IPS-20b (cell line): ENCODE data around the gene C10orf90.

Source experiments
- H3K27ac ChIP-seq: one replicate; pipeline ENCODE4 v1.5.1; 2013; ENCODE audit warnings: low read length
- H3K27me3 ChIP-seq: 2 replicates; pipeline ENCODE4 v1.6.1; 2013; ENCODE audit warnings: mild to moderate bottlenecking, low read length, inconsistent platforms; ENCODE audit not compliant: insufficient read depth
- H3K36me3 ChIP-seq: 2 replicates; pipeline ENCODE4 v1.6.1; 2013; ENCODE audit warnings: low read depth, mild to moderate bottlenecking, inconsistent platforms, low read length, moderate library complexity; ENCODE audit not compliant: insufficient read depth
- H3K4me1 ChIP-seq: 2 replicates; pipeline ENCODE4 v1.6.1; 2013; ENCODE audit warnings: mild to moderate bottlenecking, control low read depth, inconsistent platforms, low read length, moderate library complexity; ENCODE audit not compliant: insufficient read depth
- H3K4me3 ChIP-seq: 2 replicates; pipeline ENCODE4 v1.5.1; 2013; ENCODE audit warnings: mild to moderate bottlenecking, low read length, inconsistent platforms
- H3K9ac ChIP-seq: 2 replicates; pipeline ENCODE4 v1.6.1; 2013; ENCODE audit warnings: low read depth, mild to moderate bottlenecking, inconsistent platforms, low read length, moderate library complexity
- H3K9me3 ChIP-seq: 2 replicates; pipeline ENCODE4 v1.6.1; 2013; ENCODE audit warnings: mild to moderate bottlenecking, low read depth, low read length, inconsistent platforms; ENCODE audit not compliant: insufficient read depth

Gene C10orf90

DNA sequence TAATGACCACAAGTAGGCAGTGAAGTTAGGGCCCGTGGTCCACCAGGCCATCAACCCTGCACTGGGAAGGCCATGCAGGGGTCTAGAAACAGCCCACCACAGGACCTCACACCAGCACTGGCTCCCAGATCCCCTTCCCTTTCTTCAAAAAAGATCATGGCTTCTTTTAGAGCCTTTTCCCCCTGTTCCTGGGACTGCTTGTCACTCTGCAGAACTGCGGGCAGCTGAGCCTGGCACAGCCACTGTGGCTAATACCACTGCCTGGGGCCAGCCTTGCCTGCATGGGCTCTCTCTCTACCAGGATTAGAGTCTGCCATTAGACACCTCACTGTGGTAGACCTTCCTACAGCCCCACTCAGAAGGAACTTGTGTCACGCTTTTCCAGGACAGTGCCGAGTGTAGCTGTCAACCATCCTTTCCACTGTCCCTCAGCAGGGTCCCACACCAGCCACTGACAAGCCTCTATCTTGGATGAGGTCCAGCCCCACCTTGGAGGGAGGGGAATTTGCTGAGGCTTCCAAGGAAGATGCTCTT is 19.0 kb upstream of the C10orf90 start:
- H3K27ac ChIP-seq = no peak overlapping the region
- H3K9me3 ChIP-seq = no peaks in the 10 kb centered on the region; the same call in none of the 2 replicates

GRCh38 chr10:126687121-126687606 is 16.7 kb upstream of the C10orf90 start:
- H3K27me3 ChIP-seq = no peaks in the 10 kb centered on the region
- H3K4me1 ChIP-seq = peaks cover 16% of the 10 kb centered on the region
- peak overlapping the region; percentile 19; the same call in 1 of the 2 replicates for H3K9ac ChIP-seq
- no peaks in the 10 kb centered on the region for H3K36me3 ChIP-seq
- no peak overlapping the region for H3K27ac ChIP-seq
- no peaks in the 10 kb centered on the region; the same call in none of the 2 replicates for H3K9me3 ChIP-seq
- no peak overlapping the region for H3K4me3 ChIP-seq

More for the DNA sequence above, 19.0 kb upstream of the C10orf90 start:
- Histone ChIP-seq H3K9ac (no peak overlapping the region), H3K36me3 (no peaks in the 10 kb centered on the region), H3K4me3 (no peak overlapping the region), H3K27me3 (no peaks in the 10 kb centered on the region), H3K4me1 (peaks cover 16% of the 10 kb centered on the region)

DNA sequence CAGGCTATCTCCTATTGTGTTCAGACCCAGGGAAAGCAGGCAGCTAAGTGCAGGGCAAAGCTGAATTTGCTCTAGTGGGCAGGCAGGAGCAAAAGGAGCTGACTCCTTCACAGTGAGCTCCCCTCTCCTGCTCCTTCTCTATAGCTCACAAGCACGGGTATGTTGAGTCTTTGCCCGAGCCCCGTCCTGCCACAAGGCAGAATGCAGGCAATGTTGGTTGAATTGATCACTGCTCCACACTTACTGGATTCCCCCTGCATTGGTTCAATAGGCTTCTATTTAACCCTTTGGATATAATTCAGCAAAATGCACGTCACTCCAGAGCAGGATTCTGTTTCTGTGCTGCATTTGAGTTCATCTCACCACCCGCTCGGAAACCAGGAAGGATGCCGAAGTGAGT is 16.2 kb upstream of the C10orf90 start:
- Histone ChIP-seq H3K27ac (no peak overlapping the region), H3K36me3 (no peaks in the 10 kb centered on the region), H3K27me3 (no peaks in the 10 kb centered on the region), H3K9ac (peak overlapping the region; percentile 19; the same call in 1 of the 2 replicates), H3K9me3 (no peaks in the 10 kb centered on the region; the same call in 1 of the 2 replicates), H3K4me1 (peaks cover 16% of the 10 kb centered on the region), H3K4me3 (no peak overlapping the region)

- no peaks in the 10 kb centered on the region; the same call in 1 of the 2 replicates for H3K9me3 ChIP-seq
- H3K9ac ChIP-seq = no peak overlapping the region
- no peaks in the 10 kb centered on the region for H3K27me3 ChIP-seq
- no peaks in the 10 kb centered on the region for H3K36me3 ChIP-seq
- H3K4me1 ChIP-seq = peaks cover 15% of the 10 kb centered on the region
- no peak overlapping the region for H3K27ac ChIP-seq
- H3K4me3 ChIP-seq = no peak overlapping the region
Measured at GRCh38 chr10:126686268-126686667, 15.8 kb upstream of the C10orf90 start.

- H3K4me3 ChIP-seq = no peak overlapping the region
- H3K9ac ChIP-seq = no peak overlapping the region
- no peaks in the 10 kb centered on the region for H3K9me3 ChIP-seq
- H3K4me1 ChIP-seq = peaks cover 13% of the 10 kb centered on the region
- no peaks in the 10 kb centered on the region for H3K36me3 ChIP-seq
- H3K27me3 ChIP-seq = no peaks in the 10 kb centered on the region
- no peak overlapping the region for H3K27ac ChIP-seq
Measured at GRCh38 chr10:126685756-126686155, 15.3 kb upstream of the C10orf90 start.

DNA sequence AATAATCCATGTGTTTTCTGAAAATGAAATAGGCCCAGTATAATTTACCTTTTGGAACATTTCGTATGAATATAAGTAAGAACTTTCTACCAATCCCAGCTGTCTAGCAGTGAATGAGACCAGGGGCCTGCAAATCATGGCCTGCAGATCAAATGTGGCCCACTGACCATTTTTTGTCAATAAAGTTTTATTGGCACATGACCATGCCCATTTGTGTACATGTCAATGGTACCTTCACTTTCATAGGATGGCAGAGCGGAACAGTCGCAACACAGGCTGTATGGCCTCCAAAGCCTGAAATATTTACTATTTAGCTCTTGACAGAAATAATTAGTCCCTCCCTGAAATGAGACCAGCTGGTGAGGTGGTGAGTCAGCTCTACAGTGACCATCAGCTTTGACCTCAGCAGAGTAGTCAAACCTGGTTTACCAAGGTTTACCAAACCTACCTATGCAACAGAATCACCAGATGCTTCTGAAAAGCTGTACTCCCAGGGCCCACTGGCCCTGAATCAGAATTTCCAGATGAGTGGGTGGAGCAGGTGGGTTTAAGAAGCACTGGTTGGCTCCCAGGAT is 13.8 kb upstream of the C10orf90 start:
- Histone ChIP-seq H3K9ac (no peak overlapping the region), H3K4me3 (no peak overlapping the region), H3K27me3 (no peaks in the 10 kb centered on the region), H3K27ac (no peak overlapping the region), H3K36me3 (no peaks in the 10 kb centered on the region), H3K4me1 (peaks cover 7% of the 10 kb centered on the region), H3K9me3 (no peaks in the 10 kb centered on the region)

DNA sequence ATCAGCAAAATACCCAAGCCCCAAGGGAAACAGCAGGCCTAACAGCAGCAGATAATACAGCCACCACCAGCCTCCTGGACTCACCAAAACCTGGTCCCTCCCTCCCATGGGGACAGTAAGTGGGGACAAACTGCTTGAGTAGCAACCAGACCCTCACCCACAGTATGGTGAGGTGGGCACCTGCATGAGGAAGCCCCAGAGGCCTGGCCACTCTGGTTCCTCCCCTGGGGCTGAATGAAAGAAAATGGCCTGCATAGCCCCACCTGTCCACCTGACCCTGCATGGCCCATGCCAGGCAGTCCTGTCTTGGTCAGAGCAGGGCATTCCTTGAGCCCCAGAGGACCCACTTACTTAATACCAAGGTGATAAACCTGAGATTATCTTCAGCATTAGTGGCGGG is 13.0 kb upstream of the C10orf90 start:
- Histone ChIP-seq H3K9ac (no peak overlapping the region), H3K27ac (no peak overlapping the region), H3K4me3 (no peak overlapping the region), H3K9me3 (no peaks in the 10 kb centered on the region), H3K4me1 (peaks cover 7% of the 10 kb centered on the region), H3K36me3 (no peaks in the 10 kb centered on the region), H3K27me3 (no peaks in the 10 kb centered on the region)

DNA sequence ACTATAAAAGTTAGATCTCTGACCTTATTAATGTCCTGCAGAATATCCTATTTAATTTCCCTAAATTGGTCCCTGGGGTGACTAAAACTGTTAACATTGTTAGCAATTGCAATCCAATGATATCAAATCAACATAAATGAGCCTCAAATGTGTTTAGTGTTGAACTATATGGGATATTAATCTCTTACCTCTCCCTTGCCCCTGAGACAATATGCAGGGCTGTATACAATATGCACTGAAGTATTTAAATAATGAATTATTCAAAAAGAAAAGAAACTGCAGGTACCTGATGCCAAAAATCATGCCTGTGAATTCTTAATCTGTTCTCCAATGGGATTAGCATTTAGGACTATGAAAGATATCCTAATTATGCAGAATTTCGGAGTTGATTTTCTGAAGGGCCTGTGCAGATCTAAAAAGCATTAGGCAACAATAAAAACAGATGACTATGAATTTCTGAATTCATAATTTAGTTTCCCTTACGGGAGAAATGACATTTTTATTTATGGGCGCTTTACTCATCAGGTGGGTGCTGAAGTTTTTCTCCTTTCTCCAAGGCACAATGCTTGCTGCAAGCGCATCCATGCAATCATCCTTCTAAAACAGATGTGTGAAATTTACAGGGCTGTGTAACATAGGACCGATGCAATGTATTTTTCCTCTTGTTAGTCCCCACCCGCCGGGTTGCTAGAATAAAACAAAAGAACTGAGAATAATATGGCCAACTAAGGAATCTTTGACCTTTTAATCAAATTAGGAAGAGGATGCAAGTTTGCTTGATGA is 5.4 kb upstream of the C10orf90 start:
- Histone ChIP-seq H3K9ac (no peak overlapping the region), H3K4me3 (no peak overlapping the region), H3K27me3 (no peaks in the 10 kb centered on the region), H3K27ac (no peak overlapping the region), H3K9me3 (no peaks in the 10 kb centered on the region), H3K36me3 (no peaks in the 10 kb centered on the region), H3K4me1 (no peaks in the 10 kb centered on the region; the same call in 1 of the 2 replicates)

GRCh38 chr10:126674741-126675515 is 4.4 kb upstream of the C10orf90 start:
- H3K36me3 ChIP-seq = no peaks in the 10 kb centered on the region
- no peaks in the 10 kb centered on the region for H3K27me3 ChIP-seq
- no peaks in the 10 kb centered on the region for H3K9me3 ChIP-seq
- no peak overlapping the region for H3K9ac ChIP-seq
- H3K27ac ChIP-seq = no peak overlapping the region
- H3K4me1 ChIP-seq = no peaks in the 10 kb centered on the region; the same call in 1 of the 2 replicates
- H3K4me3 ChIP-seq = no peak overlapping the region

- no peak overlapping the region for H3K4me3 ChIP-seq
- H3K36me3 ChIP-seq = no peaks in the 10 kb centered on the region
- H3K27me3 ChIP-seq = no peaks in the 10 kb centered on the region
- H3K4me1 ChIP-seq = no peaks in the 10 kb centered on the region; the same call in 1 of the 2 replicates
- no peaks in the 10 kb centered on the region for H3K9me3 ChIP-seq
- no peak overlapping the region for H3K27ac ChIP-seq
- no peak overlapping the region for H3K9ac ChIP-seq
Measured at GRCh38 chr10:126673565-126673964, 3.1 kb upstream of the C10orf90 start.

DNA sequence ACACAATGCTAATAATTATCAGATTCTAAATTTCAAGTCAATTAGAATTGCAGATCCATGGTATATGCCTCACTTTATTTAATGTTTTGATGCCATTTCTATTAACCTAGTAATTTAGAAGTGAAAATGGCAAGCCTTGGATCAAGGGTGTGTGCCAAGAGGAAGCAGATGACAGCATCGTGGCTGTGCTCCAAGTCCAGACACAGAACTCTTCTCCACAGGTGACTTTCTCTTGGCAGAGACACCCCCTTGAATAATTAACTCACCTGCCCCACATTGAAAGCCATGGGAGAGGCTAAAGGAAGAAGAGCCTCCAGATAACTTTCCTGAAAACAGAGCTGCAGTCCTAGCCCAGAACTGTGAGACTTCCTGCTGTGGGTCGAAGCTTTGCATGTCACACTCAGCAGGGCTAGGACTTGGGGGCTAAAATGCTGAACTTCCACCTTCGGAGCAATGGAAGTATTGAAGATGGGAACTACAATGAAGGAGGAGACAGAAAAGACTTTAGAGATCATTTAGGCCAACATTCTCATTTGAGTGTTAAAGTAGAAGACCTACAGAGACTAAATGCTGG is 996 bp upstream of the C10orf90 start:
- Histone ChIP-seq H3K36me3 (no peaks in the 10 kb centered on the region), H3K27ac (no peak overlapping the region), H3K9ac (no peak overlapping the region), H3K27me3 (no peaks in the 10 kb centered on the region), H3K4me1 (no peaks in the 10 kb centered on the region; the same call in 1 of the 2 replicates), H3K4me3 (no peak overlapping the region), H3K9me3 (no peaks in the 10 kb centered on the region)
